ENCODE results near the gene SNRPD3.

SNRPD3 gene

GRCh38 chr22:24514241-24515026 is 41.4 kb upstream of the SNRPD3 start:
- TF ChIP-seq CTCF (conservative IDR thresholded peaks at IDR 0.05), result no peak

GRCh38 chr22:24515027-24515338 is 40.8 kb upstream of the SNRPD3 start:
- H3K27ac ChIP-seq, result peak overlapping the region; percentile 20; the same call in 1 of the 2 replicates
- no peak for TF ChIP-seq CTCF (conservative IDR thresholded peaks at IDR 0.05)

More at GRCh38 chr22:24514241-24515026, 41.4 kb upstream of the SNRPD3 start:
- H3K27ac ChIP-seq, result peak overlapping the region; percentile 20; the same call in 1 of the 2 replicates

- TF ChIP-seq CTCF (conservative IDR thresholded peaks at IDR 0.05), result no peak
- H3K27ac ChIP-seq, result no peak overlapping the region
Observed at GRCh38 chr22:24516301-24516737, 39.5 kb upstream of the SNRPD3 start.

GRCh38 chr22:24517446-24517845 is 38.4 kb upstream of the SNRPD3 start:
- no peak overlapping the region for H3K27ac ChIP-seq

GRCh38 chr22:24518228-24518627 is 37.6 kb upstream of the SNRPD3 start:
- TF ChIP-seq CTCF (conservative IDR thresholded peaks at IDR 0.05), result no peak
- no peak overlapping the region for H3K27ac ChIP-seq

More at GRCh38 chr22:24517446-24517845, 38.4 kb upstream of the SNRPD3 start:
- TF ChIP-seq CTCF (conservative IDR thresholded peaks at IDR 0.05), result no peak

- no peak for TF ChIP-seq CTCF (conservative IDR thresholded peaks at IDR 0.05)
- no peak overlapping the region for H3K27ac ChIP-seq
Observed at GRCh38 chr22:24518771-24519485, 36.9 kb upstream of the SNRPD3 start.

- TF ChIP-seq CTCF (conservative IDR thresholded peaks at IDR 0.05), result no peak
- H3K27ac ChIP-seq, result no peak overlapping the region
Observed at GRCh38 chr22:24519496-24519895, 36.3 kb upstream of the SNRPD3 start.
